Neuronal stem cell (in vitro differentiated cells): Measurements from ENCODE around the gene MAPK11.

ENCODE experiments used
- DNase-seq: peaks from one replicate; pipeline ENCODE4 v3.0.0-alpha.2; 2013; ENCODE audit warnings: low spot score
- H2AFZ ChIP-seq: one replicate; pipeline ENCODE4 v1.6.1; 2013; ENCODE audit warnings: mild to moderate bottlenecking, low read length, inconsistent platforms
- H2AK5ac ChIP-seq: 2 replicates; pipeline ENCODE4 v1.6.1; 2013; ENCODE audit warnings: low read depth, mild to moderate bottlenecking, inconsistent platforms, low read length, moderate library complexity, mixed read lengths
- H2BK120ac ChIP-seq: 2 replicates; pipeline ENCODE4 v1.6.1; 2013; ENCODE audit warnings: low read depth, mild to moderate bottlenecking, inconsistent platforms, low read length, moderate library complexity, mixed read lengths
- H2BK12ac ChIP-seq: one replicate; pipeline ENCODE4 v1.6.1; 2013; ENCODE audit warnings: low read length, inconsistent platforms
- H2BK15ac ChIP-seq: 2 replicates; pipeline ENCODE4 v1.6.1; 2013; ENCODE audit warnings: mild to moderate bottlenecking, low read length, inconsistent platforms, mixed read lengths
- H2BK5ac ChIP-seq: one replicate; pipeline ENCODE4 v1.6.1; 2013; ENCODE audit warnings: inconsistent platforms, mild to moderate bottlenecking, low read length, moderate library complexity
- H3K14ac ChIP-seq: one replicate; pipeline ENCODE4 v1.6.1; 2013; ENCODE audit warnings: low read length, inconsistent platforms
- H3K18ac ChIP-seq: 2 replicates; pipeline ENCODE4 v1.6.1; 2013; ENCODE audit warnings: low read length, inconsistent platforms
- H3K23ac ChIP-seq: 2 replicates; pipeline ENCODE4 v1.6.1; 2013; ENCODE audit warnings: low read depth, mild to moderate bottlenecking, mixed read lengths, low read length, inconsistent platforms; ENCODE audit not compliant: poor library complexity
- H3K27ac ChIP-seq: replicated peaks from 3 replicates; pipeline ENCODE4 v1.5.1; 2013; ENCODE audit warnings: low read length, inconsistent platforms
- H3K27me3 ChIP-seq, 3 experiments: 2 replicates each; pipeline ENCODE4 v1.6.1; 2013; ENCODE audit warnings: low read length in 3 of 3, mild to moderate bottlenecking in 2 of 3, inconsistent platforms in 1 of 3, low read depth in 1 of 3, mixed read lengths in 1 of 3, moderate library complexity in 1 of 3; ENCODE audit not compliant: control insufficient read depth in 3 of 3, insufficient read depth in 3 of 3
- H3K36me3 ChIP-seq, 2 donors: replicated peaks in 1 of 2; 2 replicates each; pipeline ENCODE4 v1.6.1; 2013; ENCODE audit warnings: low read length in 2 of 2; ENCODE audit not compliant: control insufficient read depth in 2 of 2, insufficient read depth in 2 of 2
- H3K4ac ChIP-seq: 2 replicates; pipeline ENCODE4 v1.6.1; 2013; ENCODE audit warnings: inconsistent platforms, mild to moderate bottlenecking, low read length, moderate library complexity
- H3K4me1 ChIP-seq, 2 donors: 1 replicate in 1 of 2; 2 replicates in 1 of 2; pipeline ENCODE4 v1.6.1; 2013; ENCODE audit warnings: low read length in 2 of 2, low read depth in 1 of 2; ENCODE audit not compliant: control insufficient read depth in 2 of 2, insufficient read depth in 1 of 2
- H3K4me2 ChIP-seq: one replicate; pipeline ENCODE4 v1.6.1; 2013; ENCODE audit warnings: mild to moderate bottlenecking, low read length, inconsistent platforms; ENCODE audit not compliant: insufficient read depth, poor library complexity, severe bottlenecking
- H3K4me3 ChIP-seq, 2 donors: 2 replicates each; pipeline ENCODE4 v1.5.1; 2013; ENCODE audit warnings: low read length in 2 of 2, mild to moderate bottlenecking in 2 of 2, inconsistent platforms in 1 of 2, moderate library complexity in 1 of 2
- H3K79me1 ChIP-seq: one replicate; pipeline ENCODE4 v1.6.1; 2013; ENCODE audit warnings: low read depth, mild to moderate bottlenecking, inconsistent platforms, low read length, moderate library complexity
- H3K9ac ChIP-seq: one replicate; pipeline ENCODE4 v1.6.1; 2013; ENCODE audit warnings: mild to moderate bottlenecking, low read depth, low read length, inconsistent platforms; ENCODE audit not compliant: poor library complexity
- H3K9me3 ChIP-seq, 2 donors: replicated peaks in 1 of 2; 2 replicates each; pipeline versions ENCODE3 to v1.6.1; 2013; ENCODE audit warnings: low read length in 2 of 2, mild to moderate bottlenecking in 2 of 2, inconsistent platforms in 1 of 2, low read depth in 1 of 2, mixed read lengths in 1 of 2, moderate library complexity in 1 of 2; ENCODE audit not compliant: control insufficient read depth in 2 of 2, insufficient read depth in 1 of 2
- H4K8ac ChIP-seq: one replicate; pipeline ENCODE4 v1.6.1; 2013; ENCODE audit warnings: low read depth, mild to moderate bottlenecking, inconsistent platforms, low read length, moderate library complexity
- H4K91ac ChIP-seq: one replicate; pipeline ENCODE4 v1.6.1; 2013; ENCODE audit warnings: low read length, low read depth, mild to moderate bottlenecking, inconsistent platforms; ENCODE audit not compliant: poor library complexity
- WGBS, 2 donors: extraction: QIAGEN DNeasy Blood & Tissue Kit; methylation state at CpG; one replicate each; pipeline ENCODE4 v1.1.7; 2013; ENCODE audit warnings: missing lambda C conversion rate in 2 of 2, mixed read lengths in 1 of 2; ENCODE audit not compliant: insufficient read length in 2 of 2, insufficient replicate concordance in 1 of 2; ENCODE audit errors: extremely low coverage in 2 of 2; 5-methylcytosine and 5-hydroxymethylcytosine counted together

MAPK11 gene

GRCh38 chr22:50255099-50255498 is 15.1 kb downstream of the MAPK11 start:
- Histone ChIP-seq H3K27me3 (no peaks in the 10 kb centered on the region), H4K8ac (no peak overlapping the region), H3K9me3 (no peaks in the 10 kb centered on the region), H3K14ac (no peak overlapping the region), H4K91ac (no peak overlapping the region), H2BK15ac (no peak overlapping the region), H2BK120ac (no peak overlapping the region), H3K9ac (peak overlapping the region; percentile 21), H2BK5ac (no peak overlapping the region), H3K4me3 (no peak overlapping the region), H2AFZ (no peak overlapping the region), H2AK5ac (no peak overlapping the region), H2BK12ac (no peak overlapping the region), H3K27ac (no peak overlapping the region), H3K23ac (peak overlapping the region; percentile 55), H3K4me2 (no peak overlapping the region), H3K36me3 (peaks cover 16 to 56% of the 10 kb centered on the region in 2 donors), H3K18ac (no peak overlapping the region), H3K79me1 (peaks cover 18% of the 10 kb centered on the region), H3K4ac (peak overlapping the region; percentile 53), H3K4me1 (peaks cover 6 to 12% of the 10 kb centered on the region in 2 donors)
- no peak for DNase-seq
- no CpG with 5 or more reads among the region's 19 CpGs for WGBS, 2 donors

GRCh38 chr22:50253941-50254340 is 16.2 kb downstream of the MAPK11 start:
- H3K4ac ChIP-seq, result no peak overlapping the region
- no peak overlapping the region for H2BK5ac ChIP-seq
- DNase-seq, result no peak
- no peak overlapping the region for H2AK5ac ChIP-seq
- H3K14ac ChIP-seq, result no peak overlapping the region
- no peak overlapping the region for H4K8ac ChIP-seq
- H2BK12ac ChIP-seq, result no peak overlapping the region
- H2AFZ ChIP-seq, result no peak overlapping the region
- H3K9me3 ChIP-seq, result no peaks in the 10 kb centered on the region
- no peak overlapping the region for H3K18ac ChIP-seq
- H3K27ac ChIP-seq, result no peak overlapping the region
- no CpG with 5 or more reads among the region's 8 CpGs for WGBS, 2 donors
- no peak overlapping the region for H3K4me2 ChIP-seq
- no peak overlapping the region for H2BK15ac ChIP-seq
- peaks cover 16 to 56% of the 10 kb centered on the region in 2 donors for H3K36me3 ChIP-seq
- H2BK120ac ChIP-seq, result no peak overlapping the region
- peak overlapping the region; percentile 12 for H3K9ac ChIP-seq
- peaks cover 18% of the 10 kb centered on the region for H3K79me1 ChIP-seq
- no peaks in the 10 kb centered on the region for H3K27me3 ChIP-seq
- H3K4me3 ChIP-seq, result no peak overlapping the region
- H3K4me1 ChIP-seq, result peaks cover 7 to 16% of the 10 kb centered on the region in 2 donors
- H3K23ac ChIP-seq, result no peak overlapping the region
- no peak overlapping the region for H4K91ac ChIP-seq

DNA sequence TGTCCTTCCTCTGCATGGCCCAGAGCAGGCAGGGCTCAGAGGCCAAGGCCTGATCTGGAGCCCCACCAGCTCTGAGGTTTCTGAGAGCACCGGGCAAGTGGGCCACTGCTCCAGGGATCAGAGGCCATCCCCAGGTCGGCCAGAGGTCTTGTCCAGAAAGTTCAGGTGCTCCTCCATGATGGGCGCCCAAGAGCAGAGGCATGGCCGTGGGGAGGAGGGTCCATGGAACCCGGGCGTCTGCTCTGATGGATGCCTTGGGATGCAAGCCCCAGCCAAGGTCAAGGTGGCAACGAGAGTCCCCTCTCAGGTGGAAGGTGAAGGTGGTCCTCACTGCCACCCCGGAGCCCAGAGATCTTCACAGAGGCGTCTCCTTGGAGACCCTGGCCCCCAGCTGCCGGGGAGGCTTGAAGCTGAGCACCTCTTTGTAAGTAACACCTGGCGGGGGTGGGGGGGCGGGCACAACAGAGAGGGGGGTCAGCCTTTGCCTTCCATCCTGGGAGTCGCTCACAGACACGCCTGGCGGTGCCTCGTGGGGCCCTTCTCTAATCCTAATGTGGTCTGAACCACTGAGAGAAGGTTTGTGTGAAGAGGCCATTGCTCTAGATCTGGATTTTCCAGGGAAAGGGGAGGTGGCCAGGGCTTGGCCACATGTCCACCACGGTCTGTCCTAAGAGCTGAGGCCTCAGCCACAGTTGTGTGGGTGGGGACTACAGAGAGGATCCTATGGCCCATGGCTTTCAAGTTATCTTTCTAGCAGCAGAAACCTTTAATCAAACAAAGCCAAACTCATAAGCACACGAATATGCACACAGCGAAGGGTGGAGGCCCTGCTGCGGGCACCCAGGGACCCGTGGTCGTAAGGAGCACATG is 16.9 kb downstream of the MAPK11 start:
- H2BK15ac ChIP-seq, result no peak overlapping the region
- H4K91ac ChIP-seq, result no peak overlapping the region
- H2BK5ac ChIP-seq, result no peak overlapping the region
- no peak for DNase-seq
- no peak overlapping the region for H3K4me3 ChIP-seq
- H2BK120ac ChIP-seq, result no peak overlapping the region
- H3K23ac ChIP-seq, result no peak overlapping the region
- no peak overlapping the region for H3K27ac ChIP-seq
- no peak overlapping the region for H3K4me2 ChIP-seq
- H3K4ac ChIP-seq, result no peak overlapping the region
- no peaks in the 10 kb centered on the region for H3K27me3 ChIP-seq
- H3K14ac ChIP-seq, result no peak overlapping the region
- H2AFZ ChIP-seq, result no peak overlapping the region
- H4K8ac ChIP-seq, result no peak overlapping the region
- H2AK5ac ChIP-seq, result peak overlapping the region; percentile 47
- H3K9ac ChIP-seq, result no peak overlapping the region
- H3K79me1 ChIP-seq, result peaks cover 23% of the 10 kb centered on the region
- no peak overlapping the region for H3K18ac ChIP-seq
- no peaks in the 10 kb centered on the region for H3K9me3 ChIP-seq
- peaks cover 16 to 55% of the 10 kb centered on the region in 2 donors for H3K36me3 ChIP-seq
- H2BK12ac ChIP-seq, result no peak overlapping the region
- no CpG with 5 or more reads among the region's 22 CpGs for WGBS, 2 donors
- H3K4me1 ChIP-seq, result peaks cover 7 to 16% of the 10 kb centered on the region in 2 donors
